CD4-positive, alpha-beta T cell treated with Interleukin-6 at 100 ng/mL for 8 hours (primary cell): ENCODE data around the gene PDLIM4.

ENCODE experiments used
- DNase-seq: peaks from one replicate; pipeline ENCODE4 v3.0.0-alpha.2; 2020; ENCODE audit warnings: mixed read lengths, low spot score

PDLIM4 gene

DNA sequence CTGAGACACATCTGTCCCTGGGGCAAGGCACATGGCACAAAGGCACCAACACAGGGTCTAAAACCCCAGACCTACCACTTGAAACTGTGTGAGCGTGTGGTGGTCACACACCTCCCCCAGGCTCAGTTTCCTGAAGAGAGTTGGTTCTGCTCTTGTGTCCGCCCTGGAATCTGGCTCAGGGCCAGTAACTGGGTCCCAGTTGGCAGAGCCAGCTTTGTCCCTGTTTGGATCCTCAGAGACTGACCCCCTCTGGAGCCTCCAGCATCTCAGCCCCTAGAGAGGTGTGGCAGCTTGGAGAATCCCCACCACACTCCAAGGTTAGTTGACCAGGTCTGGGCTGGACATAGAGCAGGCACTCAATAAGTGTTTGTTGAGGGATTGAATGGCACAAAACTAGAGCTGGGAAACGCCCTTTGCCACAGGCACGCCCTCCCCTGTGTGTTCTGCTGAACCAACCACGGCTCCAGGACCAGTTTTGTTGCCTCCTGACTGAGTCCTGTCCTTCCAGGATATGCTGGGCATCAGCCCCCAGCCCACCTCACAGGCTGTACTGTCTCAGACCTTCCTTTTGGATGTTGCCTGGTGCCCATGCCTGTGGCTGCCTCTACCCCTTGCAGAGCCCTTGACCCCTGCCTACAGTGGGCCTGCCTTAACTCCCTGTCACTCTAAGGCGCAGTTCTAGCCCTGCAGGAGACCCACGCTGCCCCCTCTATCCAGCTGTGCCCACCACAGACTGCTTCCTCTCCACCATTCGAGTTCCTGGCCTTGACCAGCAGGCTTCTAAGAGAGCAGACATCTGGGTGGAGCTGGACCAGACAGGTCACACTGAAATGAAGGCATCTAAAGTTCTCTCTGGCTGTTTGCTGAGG is 3.8 kb upstream of the PDLIM4 start:
- no peak for DNase-seq

DNA sequence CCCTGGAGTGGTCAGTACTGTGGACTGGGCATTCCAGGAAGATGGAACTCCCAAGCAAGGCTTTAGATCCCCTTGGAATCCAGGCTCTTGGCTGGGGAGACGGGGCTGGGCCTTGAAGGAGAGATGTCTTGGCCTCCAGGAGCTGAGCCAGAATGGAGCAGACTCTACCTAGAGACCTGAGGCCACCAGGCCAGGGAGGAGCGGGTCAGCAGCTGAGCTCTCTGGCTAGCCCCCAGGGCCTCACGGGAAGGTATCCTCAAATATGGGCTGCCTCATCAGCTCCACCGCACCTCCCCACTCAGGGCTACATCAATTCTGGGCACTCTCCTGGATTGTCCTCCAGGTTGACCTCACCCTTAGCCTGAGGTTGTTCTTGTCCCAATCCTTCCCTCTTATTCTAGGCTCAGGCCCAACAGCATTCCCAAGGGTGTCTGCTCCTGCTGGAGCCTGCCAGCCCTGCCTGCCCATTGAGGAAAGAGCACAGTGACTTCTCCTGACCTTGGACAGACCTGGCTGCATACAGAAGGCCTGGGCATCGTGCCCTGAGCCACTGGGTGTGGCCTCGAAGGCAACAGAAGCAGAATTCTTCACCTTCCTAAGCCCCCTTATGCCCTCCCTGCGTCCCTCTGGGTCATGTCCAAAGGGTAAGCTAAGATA is 3.0 kb upstream of the PDLIM4 start:
- DNase-seq = no peak

DNA sequence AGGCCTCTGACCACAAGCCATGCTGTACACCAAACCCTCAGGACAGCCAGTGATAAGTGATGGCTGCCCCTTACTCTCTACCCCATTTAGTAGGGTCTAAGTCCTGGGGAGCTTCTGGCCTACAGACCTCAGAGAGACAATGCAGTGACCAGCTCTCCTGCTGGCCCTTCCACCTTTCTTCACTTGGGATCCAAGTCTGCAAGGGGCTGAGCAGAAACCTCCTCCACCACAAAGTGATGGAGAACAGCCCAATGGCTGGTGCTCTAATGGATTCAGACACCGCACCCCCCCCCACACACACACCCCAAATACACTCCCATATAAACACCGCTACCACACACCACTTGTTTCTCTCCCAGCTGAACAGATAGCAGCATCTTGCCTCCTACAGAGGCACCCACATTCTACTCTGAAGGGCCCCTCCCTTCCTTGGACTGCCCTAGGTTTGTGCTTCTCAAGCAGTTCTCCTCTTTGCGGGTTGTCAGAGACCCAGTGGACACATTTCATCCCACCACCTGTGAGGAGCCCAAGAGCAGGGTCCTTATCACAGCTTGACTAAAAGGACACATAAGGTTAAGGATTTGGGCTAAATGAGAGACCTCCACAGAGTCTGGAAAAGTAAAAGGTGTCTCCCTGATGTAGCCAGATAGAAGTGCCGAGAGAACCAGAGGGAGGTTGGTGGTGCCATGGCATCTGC is 1.3 kb upstream of the PDLIM4 start:
- no peak for DNase-seq

DNA sequence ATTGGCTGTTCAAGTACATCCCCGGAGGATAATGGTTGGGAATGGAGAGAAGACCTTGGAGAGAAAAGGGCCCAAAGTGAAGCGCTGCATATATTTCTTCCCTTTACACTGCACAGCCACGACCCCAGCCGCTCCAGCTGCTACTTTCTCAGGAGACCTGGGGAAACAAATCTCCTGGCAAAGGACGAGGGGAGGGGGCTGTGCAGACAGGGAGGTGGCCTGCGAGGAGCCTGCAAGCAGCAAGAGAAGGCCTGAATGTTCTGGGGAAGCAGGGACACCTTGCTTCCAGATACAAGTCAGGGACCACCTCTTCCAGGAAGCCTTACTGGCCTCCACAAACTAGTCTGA is 739 bp upstream of the PDLIM4 start:
- no peak for DNase-seq

DNA sequence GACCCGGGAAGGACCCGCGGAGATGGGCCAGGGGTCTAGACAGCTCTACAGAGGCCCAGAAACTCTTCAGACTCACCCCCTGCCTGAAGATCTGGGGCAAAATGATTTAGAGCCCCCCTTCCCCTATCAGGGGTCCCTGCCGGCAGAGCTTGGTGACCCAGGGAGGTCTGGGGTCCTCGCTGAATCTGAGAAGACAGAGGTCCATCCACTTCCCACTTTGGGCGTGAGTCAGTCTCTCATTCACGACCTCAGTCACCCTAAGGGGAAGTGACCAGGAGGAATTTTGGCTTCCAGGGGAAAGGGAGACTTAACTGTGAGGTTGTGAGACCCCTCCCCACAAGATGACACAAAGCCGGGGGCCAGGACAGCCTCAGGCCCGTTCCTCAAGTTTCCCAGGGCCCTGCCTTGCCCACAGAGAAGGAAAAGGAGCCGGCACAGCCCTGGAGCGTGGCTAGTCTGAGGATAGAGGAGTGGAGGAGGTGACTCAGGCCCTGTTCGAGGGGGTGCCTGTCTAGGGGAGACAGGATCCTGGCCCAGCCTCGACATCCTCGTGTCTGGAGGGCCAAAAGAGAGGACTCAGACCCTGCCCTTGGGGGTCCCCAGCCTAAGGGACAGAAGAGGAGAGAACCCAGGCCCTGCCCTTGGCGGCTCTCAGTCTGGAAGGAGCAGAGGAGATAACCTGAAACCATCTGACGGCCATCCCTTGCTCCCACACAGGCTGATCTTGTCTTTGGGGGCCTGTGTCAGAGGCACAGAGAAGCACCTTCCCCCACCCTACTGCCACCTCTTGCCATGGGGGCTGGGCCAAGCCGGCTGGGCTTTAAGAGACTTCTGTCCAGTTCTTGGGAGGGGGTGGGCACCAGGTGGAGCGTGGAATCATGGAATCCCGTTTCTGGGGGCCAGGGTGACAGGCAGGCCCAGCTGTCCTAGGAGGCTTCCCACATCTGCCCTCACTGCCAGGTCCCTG is 889 bp downstream of the PDLIM4 start:
- DNase-seq = no peak

DNA sequence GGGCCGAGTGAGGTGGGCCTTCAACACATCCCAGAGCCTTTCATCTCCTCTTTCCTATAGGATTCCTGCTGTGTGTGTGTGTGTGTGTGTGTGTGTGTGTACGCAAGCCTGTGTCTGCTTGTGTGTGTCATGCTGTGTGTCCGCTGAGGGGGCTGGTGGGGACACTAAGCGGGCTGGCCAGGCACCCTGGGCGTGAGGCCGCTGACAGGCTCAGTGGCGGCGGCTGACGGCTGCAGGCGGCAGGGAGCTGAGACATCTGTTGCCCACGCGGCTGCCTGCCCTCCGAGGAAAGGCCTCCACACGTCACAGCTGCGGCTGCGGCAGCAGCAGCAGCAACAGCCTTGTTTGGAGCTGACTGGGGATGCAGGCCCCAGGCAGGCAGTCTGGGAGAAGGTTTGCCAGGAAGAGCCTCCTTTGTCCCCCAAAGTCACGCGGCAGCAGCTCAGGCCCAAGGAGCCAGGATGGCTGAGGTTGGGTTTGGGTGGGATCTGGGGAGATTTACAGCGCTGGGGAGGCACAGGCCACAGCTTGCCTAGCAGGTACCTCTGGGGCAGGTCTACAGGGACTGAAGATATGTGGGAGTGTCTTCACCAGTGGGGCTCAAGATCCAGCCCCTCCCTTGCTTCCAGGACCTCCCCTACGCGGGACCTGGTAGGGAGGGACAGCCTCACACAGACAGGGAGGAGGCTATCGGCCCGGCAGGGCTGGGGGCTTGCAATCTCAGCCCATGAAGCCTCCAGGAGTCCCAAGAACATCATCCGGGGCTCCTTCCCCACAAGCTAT is 1.8 kb downstream of the PDLIM4 start:
- no peak for DNase-seq

DNA sequence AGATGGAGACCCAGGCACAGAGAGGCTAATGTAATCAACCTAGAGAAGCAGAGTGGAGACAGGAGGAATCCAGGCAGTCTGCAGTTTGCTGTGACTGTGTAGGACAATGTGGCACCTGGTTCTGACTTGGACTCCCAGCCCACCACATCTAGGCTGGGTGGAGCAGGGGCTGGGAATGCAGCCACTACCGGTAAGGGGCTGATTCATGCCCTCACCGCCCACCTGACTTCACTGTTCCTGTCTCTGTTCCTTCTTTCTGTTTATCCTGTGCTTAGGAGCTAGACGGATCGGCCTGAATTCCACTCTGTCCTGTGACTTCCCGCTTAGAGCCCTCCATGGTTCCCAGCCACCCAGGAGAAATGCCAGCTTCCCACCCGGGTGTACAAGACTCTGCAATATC is 2.6 kb downstream of the PDLIM4 start:
- DNase-seq = no peak

DNA sequence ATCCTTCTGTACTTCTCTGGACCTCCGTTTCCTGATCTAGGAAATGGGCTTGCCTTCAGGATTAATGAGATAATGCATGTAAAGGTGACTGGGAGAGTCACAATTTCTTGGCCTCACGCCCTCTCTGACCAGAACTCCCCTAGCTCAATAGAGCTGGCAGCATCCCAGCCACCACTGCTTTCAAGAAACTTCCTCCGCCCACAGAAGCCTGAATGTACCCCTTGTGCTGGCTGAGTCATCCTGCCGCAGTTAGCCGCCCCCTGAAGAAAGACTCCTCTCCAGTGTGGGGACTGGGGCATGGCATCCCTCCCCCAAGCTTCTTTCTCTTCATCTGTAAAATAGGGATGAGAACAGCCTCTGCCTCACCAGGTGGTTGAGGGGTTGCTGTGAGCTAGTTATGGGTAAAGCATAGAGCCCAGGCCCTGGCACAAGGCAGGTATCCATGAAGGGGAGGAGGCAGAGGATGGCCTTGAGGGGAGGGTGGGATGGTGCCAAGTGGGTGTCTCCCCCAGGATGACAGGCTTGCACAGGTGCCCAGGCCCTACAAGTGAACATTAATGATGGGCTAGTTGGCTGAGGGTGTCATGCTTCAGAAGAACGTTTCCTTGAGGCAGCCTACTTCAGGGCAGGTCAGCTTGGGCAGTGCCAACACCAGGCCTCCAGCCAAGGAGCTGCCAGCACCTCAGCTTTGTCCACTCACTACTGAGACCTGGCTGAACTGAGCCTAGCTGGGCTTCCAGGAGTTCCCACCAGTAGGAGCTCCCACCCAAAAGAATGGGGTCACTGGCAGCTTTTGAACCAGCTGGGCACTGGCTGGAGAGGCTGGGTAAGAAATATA is 3.4 kb downstream of the PDLIM4 start:
- DNase-seq = no peak

DNA sequence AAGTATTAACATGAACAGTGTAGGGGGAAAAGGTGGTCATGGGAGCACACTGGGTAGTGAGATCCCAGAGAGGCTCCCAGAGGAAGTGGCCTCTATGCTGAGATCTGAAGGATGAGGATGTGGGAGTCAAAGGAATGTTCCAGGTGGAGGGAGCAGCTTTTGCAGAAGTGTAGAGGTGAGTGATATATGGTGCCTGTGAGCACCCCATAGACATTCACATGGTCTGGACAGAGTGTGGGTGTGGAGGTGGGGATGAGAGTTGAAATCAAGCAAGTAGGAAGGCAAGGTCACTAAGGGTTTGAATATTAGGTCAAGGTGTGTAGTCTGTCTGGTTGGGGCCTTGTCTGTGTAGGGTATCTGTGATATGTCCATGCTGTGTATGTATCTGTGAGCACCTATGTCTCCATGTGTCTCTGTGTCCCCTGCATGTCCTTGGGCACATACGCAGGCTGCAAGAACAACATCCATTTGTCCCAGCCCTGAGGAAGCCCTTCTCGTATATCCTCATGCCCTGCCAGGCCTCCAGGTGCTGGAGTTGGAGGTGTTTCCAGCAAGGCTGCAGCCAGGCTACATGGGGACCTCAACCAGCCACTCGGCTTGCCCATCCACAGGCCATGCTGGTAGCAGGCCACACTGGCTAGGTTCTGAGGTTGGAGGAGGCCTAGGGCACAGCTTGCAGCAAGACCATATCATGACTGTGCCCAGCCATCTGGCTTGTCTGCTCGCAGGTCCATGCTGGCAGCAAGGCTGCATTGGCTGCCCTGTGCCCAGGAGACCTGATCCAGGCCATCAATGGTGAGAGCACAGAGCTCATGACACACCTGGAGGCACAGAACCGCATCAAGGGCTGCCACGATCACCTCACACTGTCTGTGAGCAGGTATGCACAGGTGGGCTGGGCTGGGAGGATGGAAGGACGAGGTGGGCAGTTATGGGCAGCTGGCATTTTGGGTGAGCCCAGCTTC is 4.7 kb downstream of the PDLIM4 start:
- DNase-seq = no peak

DNA sequence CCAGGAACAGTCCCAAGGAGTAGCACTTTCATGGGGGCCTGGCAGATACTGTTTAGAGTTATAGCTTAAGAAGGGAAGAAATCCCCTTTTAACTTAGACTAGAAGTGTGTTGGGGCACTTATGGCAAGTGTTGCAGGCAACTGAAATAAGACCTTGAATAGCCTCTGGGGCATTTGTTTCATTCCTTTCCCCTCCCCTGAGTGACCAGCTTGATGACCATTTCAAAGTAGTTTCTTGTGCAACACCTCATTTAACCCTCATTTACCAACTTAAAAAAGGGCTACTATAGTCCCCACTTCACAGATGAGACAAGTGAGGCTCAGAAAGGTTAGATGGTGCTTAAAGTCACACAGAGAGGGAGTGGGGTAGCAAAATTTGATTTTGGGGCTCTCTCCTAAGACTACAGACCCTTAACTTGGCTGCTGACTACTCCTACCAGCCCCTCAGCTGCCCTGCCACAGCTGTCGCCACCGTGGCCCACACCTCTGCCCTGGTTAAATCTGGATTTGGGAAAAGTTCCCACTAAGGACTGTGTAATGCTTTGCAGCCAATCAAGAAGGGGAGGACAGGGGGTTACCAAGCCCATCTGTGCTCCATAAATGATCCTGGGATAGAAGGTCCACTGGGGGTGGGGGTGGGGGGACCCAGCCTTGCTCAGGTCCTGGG is 5.5 kb downstream of the PDLIM4 start:
- no peak for DNase-seq

DNA sequence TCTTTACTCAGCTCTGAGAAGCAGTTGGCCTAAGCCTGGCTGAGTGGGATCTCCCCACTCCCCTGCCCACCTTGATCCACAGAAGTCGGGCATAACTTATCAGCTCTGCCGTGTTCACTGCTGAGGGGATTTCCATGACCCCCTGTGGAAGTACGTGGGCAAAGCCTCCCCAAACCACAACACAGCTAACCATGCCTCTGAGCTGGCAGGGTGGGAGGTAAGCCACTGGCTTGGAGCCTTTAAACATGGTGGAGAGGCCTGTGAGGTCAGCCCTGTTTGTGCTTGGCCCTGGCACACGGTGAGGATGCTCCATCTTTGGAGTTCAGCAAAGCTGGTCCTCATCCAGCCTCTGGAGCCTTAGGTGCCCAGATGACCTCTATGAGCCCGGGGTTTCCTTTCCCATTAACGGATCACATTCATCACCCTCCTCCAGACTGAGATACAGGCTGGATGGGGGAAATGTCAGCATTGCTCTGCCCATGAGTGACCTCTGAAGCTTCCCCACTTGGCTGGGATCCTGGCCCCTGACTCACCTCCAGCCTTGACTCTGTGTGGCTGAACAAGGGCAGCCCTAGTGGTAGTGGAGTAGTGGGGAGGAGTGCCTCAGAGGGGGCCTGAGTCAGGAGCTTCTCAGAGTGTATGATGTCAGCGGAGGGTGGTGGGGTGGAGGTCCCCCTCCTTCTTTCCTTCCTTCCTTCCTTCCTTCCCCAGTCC is 6.2 kb downstream of the PDLIM4 start:
- DNase-seq = no peak

DNA sequence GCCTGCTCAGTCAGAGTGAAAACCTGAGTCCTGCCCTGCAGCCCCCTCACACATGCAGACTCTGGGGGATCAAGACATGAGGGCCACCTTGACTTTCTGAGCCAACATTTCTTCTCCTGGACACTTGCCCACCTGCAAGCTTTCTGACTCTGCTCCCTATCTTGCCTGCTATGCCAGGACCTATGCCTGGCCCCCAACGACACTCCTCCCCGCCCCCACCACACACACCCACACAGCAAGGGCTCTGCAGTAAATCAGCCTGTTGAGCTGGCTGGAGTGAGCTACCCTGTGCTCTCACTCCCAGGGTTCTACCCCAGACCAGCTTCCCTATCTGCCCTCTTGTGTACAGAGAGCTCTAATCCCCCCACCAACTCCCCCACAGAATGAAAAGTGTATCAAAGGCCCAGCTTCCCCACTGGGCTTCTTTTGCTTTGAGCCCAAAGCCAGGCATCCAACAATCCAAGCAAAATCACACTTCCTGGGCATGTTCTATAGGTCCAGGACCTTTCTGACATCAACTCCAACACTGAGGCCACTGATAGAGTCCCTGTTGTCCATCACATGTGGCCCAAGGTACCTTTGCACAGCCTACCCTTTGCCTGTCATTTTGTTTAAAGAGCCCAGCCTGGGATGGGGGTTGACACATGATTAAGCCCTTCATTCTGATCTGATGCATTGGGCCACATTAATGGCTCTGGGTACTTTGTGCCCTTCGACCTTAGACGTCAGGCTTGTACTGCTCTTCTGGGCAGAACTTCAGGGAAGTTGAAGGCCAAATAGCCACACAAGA is 7.2 kb downstream of the PDLIM4 start:
- no peak for DNase-seq

DNA sequence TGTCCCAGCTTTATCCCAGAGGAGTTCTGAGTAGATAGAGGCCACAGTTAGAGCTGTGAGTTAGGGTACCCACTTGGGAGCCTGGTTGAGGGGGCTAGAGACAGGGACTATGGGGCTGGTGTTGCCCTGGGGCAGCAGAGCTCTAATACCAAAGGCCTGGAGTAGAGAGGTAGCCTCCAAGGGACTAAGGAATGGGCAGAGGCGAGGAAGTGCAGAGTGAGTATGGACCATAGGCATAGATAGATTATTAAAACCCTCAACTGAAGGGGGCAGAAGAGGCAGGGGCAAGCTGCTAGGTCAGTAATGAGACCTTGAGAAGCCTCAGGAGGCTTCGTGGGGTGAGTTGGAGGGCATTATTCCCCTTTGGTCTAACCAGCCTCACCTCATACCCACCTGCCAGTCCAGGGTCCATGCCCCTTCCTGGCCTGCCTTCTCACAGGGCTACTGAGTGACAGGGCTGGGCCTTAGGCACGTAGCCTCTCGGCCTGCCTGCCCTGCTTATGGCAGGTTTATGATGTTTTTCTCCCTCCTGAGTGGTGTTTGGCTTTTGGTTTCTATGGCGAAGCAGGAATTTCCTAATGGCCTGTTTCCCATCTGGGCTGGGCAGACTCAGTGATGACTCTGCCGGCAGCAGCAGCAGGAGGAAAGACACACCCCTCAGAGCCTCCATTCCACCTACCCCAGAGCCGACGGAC is 8.0 kb downstream of the PDLIM4 start:
- DNase-seq = no peak

DNA sequence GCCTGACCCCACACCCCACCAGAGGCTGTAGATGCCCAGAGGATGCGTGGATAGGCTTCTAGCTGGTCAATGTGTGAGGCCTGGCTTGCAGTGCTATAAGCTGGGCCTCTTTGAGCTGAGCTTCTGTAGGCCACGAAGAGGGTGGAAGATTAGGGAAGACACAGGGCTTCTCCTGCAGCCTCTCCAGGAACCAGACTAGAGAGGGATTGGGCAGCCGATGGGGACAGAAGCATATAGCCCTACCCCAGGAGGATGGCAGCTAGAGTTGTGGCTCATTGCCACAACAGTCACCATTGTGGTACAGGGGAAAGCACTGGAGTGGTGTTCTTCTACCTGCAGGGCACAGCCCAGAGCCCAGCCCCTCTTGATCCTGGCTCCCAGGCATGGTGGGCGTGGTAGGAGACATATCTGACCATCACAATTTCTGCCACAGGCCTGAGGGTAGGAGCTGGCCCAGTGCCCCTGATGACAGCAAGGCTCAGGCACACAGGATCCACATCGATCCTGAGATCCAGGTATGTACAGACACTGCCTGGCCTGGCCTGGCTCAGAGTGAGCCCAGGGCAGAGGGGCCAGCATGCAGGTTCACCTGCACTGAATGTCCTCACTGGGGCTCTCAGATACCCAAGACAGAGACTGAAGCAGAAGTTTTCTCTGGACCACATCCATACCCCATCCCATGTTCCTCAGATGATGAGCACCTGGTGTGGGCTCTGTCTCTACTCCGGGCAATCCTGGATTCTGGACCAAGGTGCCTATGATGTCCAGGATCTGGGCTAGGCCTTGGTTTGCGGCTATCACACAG is 8.7 kb downstream of the PDLIM4 start:
- no peak for DNase-seq

DNA sequence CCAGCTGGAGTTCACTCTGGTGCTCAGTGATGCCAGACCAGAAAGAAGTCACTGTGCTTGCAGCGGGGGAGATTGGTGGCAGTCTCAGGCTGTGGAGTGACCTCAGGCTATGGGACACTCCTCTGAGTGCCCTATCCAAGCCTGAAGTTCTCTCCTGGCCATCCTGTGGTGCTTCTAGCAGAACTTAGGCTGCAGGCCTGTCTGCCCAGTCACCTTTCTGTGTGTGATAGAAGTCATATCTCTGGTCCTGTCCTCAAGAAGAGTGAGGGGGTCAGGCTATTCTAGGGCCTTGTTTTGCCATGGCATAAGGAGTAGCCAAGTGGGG is 9.3 kb downstream of the PDLIM4 start:
- DNase-seq = no peak
